ENCODE measurements around the gene INSRR. TPM values are rescaled to one million over a fixed set of nuclear protein-coding genes. Genes with fewer than 3 reads are reported as not detected.

INSRR gene
- total RNA-seq, 1 donor from 2014 or later, result 0.41 TPM

GRCh38 chr1:156893048-156893953 lies 34.4 kb upstream of the INSRR start, which contains the start of gene PEAR1:
Gene PEAR1 (plus strand): TSS chr1:156893718. CDS start chr1:156903927, 10,209 bp downstream.
- TF ChIP-seq CTCF (IDR thresholded peaks at IDR 0.05; ENCODE audit: borderline replicate concordance), result no peak

GRCh38 chr1:156892190-156893047 lies 33.5 kb upstream of the INSRR start:
- peak; percentile 94 for DNase-seq
- peaks cover 54% of the 10 kb centered on the region for H3K4me1 ChIP-seq
- intact Hi-C loops (cut with micrococcal nuclease), result no loop called here
- H3K27me3 ChIP-seq (ENCODE audit: low read depth), result peaks cover 44% of the 10 kb centered on the region
- no peaks in the 10 kb centered on the region for H3K36me3 ChIP-seq
- peak; percentile 94 for TF ChIP-seq CTCF (IDR thresholded peaks at IDR 0.05; ENCODE audit: borderline replicate concordance)
- no peaks in the 10 kb centered on the region for H3K9me3 ChIP-seq (replicated peaks)
- peak overlapping the region; percentile 72 for H3K4me3 ChIP-seq
- peak overlapping the region; percentile 94 for H3K27ac ChIP-seq (replicated peaks)

More at GRCh38 chr1:156893048-156893953, 34.4 kb upstream of the INSRR start, which contains the start of gene PEAR1:
- peaks cover 39% of the 10 kb centered on the region for H3K27me3 ChIP-seq (ENCODE audit: low read depth)
- H3K36me3 ChIP-seq, result no peaks in the 10 kb centered on the region
- intact Hi-C loops (cut with micrococcal nuclease), result no loop called here
- H3K27ac ChIP-seq (replicated peaks), result peak within 1 kb of the TSS; percentile 94
- peak; percentile 79 for DNase-seq
- peak within 1 kb of the TSS; percentile 72 for H3K4me3 ChIP-seq
- peaks cover 63% of the 10 kb centered on the region for H3K4me1 ChIP-seq
- H3K9me3 ChIP-seq (replicated peaks), result no peaks in the 10 kb centered on the region

- no peaks in the 10 kb centered on the region for H3K9me3 ChIP-seq (replicated peaks)
- no peak overlapping the region for H3K4me3 ChIP-seq
- H3K27me3 ChIP-seq (ENCODE audit: low read depth), result peaks cover 53% of the 10 kb centered on the region
- intact Hi-C loops (cut with micrococcal nuclease), result no loop called here
- peak; percentile 81 for DNase-seq
- H3K27ac ChIP-seq (replicated peaks), result no peak overlapping the region
- H3K36me3 ChIP-seq, result no peaks in the 10 kb centered on the region
- TF ChIP-seq CTCF (IDR thresholded peaks at IDR 0.05; ENCODE audit: borderline replicate concordance), result peak; percentile 93
- H3K4me1 ChIP-seq, result peaks cover 30% of the 10 kb centered on the region
These were observed 31.1 kb upstream of the INSRR start for GRCh38 chr1:156889802-156890580.

GRCh38 chr1:156887734-156888133 lies 28.8 kb upstream of the INSRR start:
- Histone ChIP-seq H3K9me3 (replicated peaks) (no peaks in the 10 kb centered on the region), H3K36me3 (no peaks in the 10 kb centered on the region), H3K27ac (replicated peaks) (no peak overlapping the region), H3K27me3 (ENCODE audit: low read depth) (peaks cover 50% of the 10 kb centered on the region), H3K4me3 (no peak overlapping the region), H3K4me1 (peaks cover 7% of the 10 kb centered on the region)
- intact Hi-C loops (cut with micrococcal nuclease), result no loop called here
- no peak for DNase-seq
- TF ChIP-seq CTCF (IDR thresholded peaks at IDR 0.05; ENCODE audit: borderline replicate concordance), result no peak

GRCh38 chr1:156887317-156887716 lies 28.4 kb upstream of the INSRR start:
- Histone ChIP-seq H3K27ac (replicated peaks) (no peak overlapping the region), H3K36me3 (no peaks in the 10 kb centered on the region), H3K4me3 (no peak overlapping the region), H3K9me3 (replicated peaks) (no peaks in the 10 kb centered on the region), H3K4me1 (peaks cover 3% of the 10 kb centered on the region), H3K27me3 (ENCODE audit: low read depth) (peaks cover 52% of the 10 kb centered on the region)
- intact Hi-C loops (cut with micrococcal nuclease), result no loop called here
- no peak for TF ChIP-seq CTCF (IDR thresholded peaks at IDR 0.05; ENCODE audit: borderline replicate concordance)
- no peak for DNase-seq
